Mammary microvascular endothelial cell (primary cell): ENCODE results near the gene GULP1. TPM values are rescaled to one million over a fixed set of nuclear protein-coding genes. Genes with fewer than 3 reads are reported as not detected.

ENCODE experiments used
- total RNA-seq: library from RNA; depleted of rRNA; stranded (reverse); fragments of >200 nt; gene quantifications from 2 replicates; pipeline ENCODE4 v1.2.3, GENCODE V29; 2015

GULP1 gene
- 14.3 and 17.5 TPM in 2 replicates for total RNA-seq

GRCh38 chr2:188291617-188292347 is at the start of gene GULP1:
Gene GULP1, plus strand, starts transcription at chr2:188291874. Its CDS starts 185,829 bp downstream, at chr2:188477703.

